ENCODE data around the gene OFD1.

The OFD1 gene

DNA sequence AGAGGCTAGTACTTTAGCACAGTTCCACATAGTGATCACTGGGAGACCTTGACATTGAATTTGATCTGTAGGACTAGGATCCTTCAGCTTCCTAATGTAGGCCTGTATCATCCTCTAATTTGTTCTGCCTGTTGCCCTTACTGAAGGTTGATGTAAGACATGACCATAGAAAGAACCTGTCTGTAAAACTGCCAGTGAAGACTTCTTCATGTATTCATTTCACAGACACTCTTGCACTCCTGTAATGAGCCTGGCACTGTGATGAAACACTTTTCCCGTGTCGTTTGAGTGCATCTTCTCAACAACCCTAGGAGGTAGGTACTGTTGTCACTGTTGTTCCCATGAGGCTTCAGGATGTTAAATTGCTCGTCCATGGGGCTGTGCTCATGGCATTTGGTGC lies 31.0 kb upstream of the OFD1 start:
- TF ChIP-seq, protein P1, sequence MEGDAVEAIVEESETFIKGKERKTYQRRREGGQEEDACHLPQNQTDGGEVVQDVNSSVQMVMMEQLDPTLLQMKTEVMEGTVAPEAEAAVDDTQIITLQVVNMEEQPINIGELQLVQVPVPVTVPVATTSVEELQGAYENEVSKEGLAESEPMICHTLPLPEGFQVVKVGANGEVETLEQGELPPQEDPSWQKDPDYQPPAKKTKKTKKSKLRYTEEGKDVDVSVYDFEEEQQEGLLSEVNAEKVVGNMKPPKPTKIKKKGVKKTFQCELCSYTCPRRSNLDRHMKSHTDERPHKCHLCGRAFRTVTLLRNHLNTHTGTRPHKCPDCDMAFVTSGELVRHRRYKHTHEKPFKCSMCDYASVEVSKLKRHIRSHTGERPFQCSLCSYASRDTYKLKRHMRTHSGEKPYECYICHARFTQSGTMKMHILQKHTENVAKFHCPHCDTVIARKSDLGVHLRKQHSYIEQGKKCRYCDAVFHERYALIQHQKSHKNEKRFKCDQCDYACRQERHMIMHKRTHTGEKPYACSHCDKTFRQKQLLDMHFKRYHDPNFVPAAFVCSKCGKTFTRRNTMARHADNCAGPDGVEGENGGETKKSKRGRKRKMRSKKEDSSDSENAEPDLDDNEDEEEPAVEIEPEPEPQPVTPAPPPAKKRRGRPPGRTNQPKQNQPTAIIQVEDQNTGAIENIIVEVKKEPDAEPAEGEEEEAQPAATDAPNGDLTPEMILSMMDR (IDR thresholded peaks at IDR 0.05; ENCODE audit: borderline replicate concordance, insufficient read depth, low read depth, low read length) = no peak
- H3K4me3 ChIP-seq (ENCODE audit: low read depth, low read length) = no peak overlapping the region

DNA sequence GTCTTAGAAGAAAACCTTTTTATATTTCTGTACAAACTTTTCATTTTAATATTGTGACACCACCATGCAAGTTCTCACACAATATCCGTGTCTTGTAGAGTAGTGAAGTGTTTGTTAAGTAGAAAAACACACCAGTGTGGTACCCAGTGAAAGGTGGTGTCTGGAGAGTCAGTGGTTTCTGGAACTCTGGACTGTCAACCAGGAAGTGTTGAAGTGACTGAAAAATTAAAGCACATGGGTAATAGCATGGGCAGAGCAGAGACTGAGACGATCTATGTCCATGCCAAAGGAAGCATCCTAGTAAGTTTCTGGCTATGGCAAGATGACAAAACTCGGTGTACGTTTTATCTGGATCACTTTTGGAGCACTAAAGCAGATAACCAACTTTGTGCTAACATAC lies 23.4 kb upstream of the OFD1 start:
- H3K4me3 ChIP-seq (ENCODE audit: low read depth, low read length) = no peak overlapping the region
- TF ChIP-seq, protein P1 (IDR thresholded peaks at IDR 0.05; ENCODE audit: borderline replicate concordance, insufficient read depth, low read depth, low read length) = no peak

DNA sequence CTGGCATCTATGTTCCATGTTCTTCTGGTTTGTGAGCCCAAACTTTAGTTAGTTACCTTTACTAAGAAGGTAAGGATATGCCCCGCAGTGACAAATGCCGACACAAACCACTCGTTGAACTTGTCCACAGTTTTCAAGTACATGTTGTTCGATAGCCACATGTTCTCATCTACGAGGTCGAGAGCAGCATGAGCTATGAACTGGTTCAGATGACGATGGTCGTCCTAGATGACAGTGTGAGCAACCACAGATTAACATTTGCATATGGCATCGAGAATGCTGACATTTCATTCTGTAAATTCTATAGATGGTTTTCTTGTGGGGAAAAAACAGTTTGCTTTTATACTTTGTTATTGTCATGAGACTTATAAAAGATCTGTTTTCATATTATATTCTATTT lies 18.1 kb upstream of the OFD1 start:
- TF ChIP-seq, protein P1 (IDR thresholded peaks at IDR 0.05; ENCODE audit: borderline replicate concordance, insufficient read depth, low read depth, low read length) = no peak
- no peak overlapping the region for H3K4me3 ChIP-seq (ENCODE audit: low read depth, low read length)

DNA sequence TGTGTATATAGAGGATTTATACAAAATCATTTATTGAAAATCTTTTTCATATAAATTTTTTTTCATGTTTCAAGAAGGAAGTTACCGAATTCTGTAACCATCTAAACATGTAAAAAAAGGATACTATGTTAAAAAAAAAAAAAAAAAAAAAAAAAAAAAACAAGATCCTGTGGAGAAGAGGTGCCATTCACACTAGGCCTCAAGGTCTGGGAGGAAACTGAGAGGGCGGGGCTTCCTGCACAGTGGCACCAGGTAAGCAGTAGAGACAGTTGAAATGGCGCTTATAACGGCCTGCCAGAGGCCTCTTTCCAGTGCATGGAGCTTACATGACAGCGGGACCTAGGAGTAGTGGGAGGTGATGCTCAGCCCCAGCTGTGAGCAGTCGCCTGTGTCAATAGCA lies 17.6 kb upstream of the OFD1 start:
- TF ChIP-seq, protein P1 (IDR thresholded peaks at IDR 0.05; ENCODE audit: borderline replicate concordance, insufficient read depth, low read depth, low read length) = no peak
- H3K4me3 ChIP-seq (ENCODE audit: low read depth, low read length) = no peak overlapping the region

DNA sequence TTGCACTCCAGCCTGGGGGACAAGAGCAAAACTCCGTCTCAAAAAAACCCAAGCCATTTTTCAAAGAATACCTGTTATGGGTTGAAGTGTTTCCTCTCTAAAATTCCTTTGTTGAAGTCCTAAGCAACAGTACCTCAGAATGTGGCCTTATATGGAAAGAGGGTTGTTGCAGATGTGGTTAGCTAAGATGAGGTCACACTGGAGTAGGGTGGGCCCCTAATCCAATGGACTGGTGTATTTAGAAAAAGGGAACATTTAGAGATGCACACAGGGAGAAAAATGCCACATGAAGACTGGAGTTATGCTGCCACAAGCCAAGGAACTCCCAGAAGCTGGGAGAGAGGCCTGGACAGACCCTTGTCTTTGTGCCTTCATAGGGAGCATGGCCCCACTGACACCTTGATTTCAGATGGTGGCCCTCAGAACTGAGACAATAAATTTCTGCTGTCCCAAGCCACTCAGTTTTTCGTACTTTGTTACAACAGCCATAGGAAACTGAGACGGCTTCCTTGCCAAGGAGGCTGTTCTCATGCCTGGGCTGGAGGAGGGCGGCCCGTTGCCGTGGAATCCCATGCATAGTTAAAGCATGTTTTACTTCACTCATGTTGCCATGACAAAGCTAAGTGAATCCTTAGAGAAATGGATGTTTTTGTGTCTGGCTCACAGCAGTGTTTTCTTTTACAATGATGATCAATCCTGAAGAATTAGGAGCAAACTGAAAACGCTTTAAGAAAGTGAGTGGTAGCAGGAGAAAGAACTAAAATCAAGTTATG lies 16.7 kb upstream of the OFD1 start:
- TF ChIP-seq, protein P1 (IDR thresholded peaks at IDR 0.05; ENCODE audit: borderline replicate concordance, insufficient read depth, low read depth, low read length) = no peak
- H3K4me3 ChIP-seq (ENCODE audit: low read depth, low read length) = no peak overlapping the region

DNA sequence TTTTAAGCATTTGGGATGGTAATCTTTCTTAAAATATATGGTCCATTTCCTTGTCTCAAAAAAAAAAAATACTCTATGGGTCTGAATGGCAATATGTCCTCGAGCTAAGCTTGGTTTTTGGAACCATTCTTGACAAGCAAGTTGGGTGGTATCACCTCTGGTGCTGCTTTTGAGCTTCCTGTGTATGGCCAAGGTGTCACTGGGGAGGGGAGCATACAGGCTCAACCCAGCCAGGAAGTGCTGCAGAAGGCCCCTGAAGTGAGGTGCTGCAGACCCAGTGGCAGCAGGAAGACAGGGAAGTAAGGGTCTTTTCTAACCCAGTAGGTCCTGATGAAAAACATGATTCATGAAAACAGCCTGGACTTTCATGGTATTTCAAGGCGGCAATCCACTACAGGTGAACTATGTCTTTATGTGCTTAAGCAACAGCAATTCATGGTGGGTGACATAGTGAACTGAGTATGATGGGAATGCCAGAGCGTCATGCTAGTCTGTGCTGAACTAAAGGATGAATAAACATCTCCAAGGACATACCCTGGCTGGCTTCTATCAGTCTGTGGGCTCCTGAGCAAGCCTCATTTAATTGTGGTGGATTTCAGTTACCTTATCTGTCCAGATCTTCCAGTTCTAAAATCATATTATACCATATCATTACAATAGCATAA lies 15.2 kb upstream of the OFD1 start:
- TF ChIP-seq, protein P1 (IDR thresholded peaks at IDR 0.05; ENCODE audit: borderline replicate concordance, insufficient read depth, low read depth, low read length) = no peak
- no peak overlapping the region for H3K4me3 ChIP-seq (ENCODE audit: low read depth, low read length)

DNA sequence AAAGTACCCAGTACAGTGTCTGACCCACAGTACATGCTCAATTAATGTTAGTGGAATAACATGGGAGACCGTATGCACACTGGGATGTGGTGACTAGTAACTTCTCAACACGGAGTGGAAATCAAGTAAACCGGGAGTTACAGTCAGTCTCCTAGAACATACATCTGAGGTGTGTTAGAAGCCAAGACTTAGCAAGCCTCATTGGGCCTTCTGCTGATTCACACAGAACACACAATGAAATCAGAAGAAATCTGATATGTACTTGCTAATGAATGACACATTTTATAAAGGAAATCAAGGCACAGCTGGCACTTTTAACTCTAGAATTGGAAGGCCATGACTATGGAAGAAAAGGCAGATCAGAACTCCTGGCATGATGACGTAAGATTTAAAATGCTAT lies 13.2 kb upstream of the OFD1 start:
- TF ChIP-seq, protein P1 (IDR thresholded peaks at IDR 0.05; ENCODE audit: borderline replicate concordance, insufficient read depth, low read depth, low read length) = no peak
- H3K4me3 ChIP-seq (ENCODE audit: low read depth, low read length) = no peak overlapping the region
